Gastrocnemius medialis (tissue), 4 donors: ENCODE results near the gene ARID1B. TPM values are rescaled to one million over a fixed set of nuclear protein-coding genes. Genes with fewer than 3 reads are reported as not detected.

Experiments used
- ATAC-seq, 2 donors: fragments of 150-250 bp; one replicate each; pipeline ENCODE4 v1.9.1; 2016
- DNase-seq, 2 donors: peaks; one replicate each; pipeline ENCODE4 v3.0.0-alpha.2; 2019
- H3K27ac ChIP-seq, 4 donors: fragments of 200-600 bp; sonication (generic); 1 replicate in 1 of 4; 2 replicates in 3 of 4; pipeline ENCODE4 v1.5.1; 2016 to 2018; ENCODE audit warnings: mild to moderate bottlenecking in 2 of 4, moderate library complexity in 1 of 4
- H3K27me3 ChIP-seq, 3 donors: fragments of 200-600 bp; sonication (generic) in 2 of 3; 1 replicate in 1 of 3; 2 replicates in 2 of 3; pipeline versions ENCODE4 v1.5.1 to v1.6.0; 2016 to 2019; ENCODE audit warnings: mild to moderate bottlenecking in 1 of 3, moderate library complexity in 1 of 3
- H3K36me3 ChIP-seq, 2 donors: fragments of 200-600 bp; sonication (generic) in 1 of 2; one replicate each; pipeline ENCODE4 v1.5.1; 2017 to 2018
- H3K4me1 ChIP-seq, 2 donors: fragments of 200-600 bp; sonication (generic) in 1 of 2; one replicate each; pipeline ENCODE4 v1.5.1; 2016 to 2017; ENCODE audit warnings: mild to moderate bottlenecking in 2 of 2
- H3K4me3 ChIP-seq, 4 donors: fragments of 200-600 bp; sonication (generic) in 3 of 4; 1 replicate in 1 of 4; 2 replicates in 3 of 4; pipeline ENCODE4 v1.5.1; 2016 to 2019; ENCODE audit warnings: mild to moderate bottlenecking in 2 of 4
- H3K9me3 ChIP-seq, 3 donors: fragments of 200-600 bp; sonication (generic) in 2 of 3; 1 replicate in 1 of 3; 2 replicates in 2 of 3; pipeline ENCODE4 v1.5.1; 2016 to 2019
- POLR2A ChIP-seq, 2 donors: fragments of 450-650 bp; IDR thresholded peaks; one replicate each; pipeline ENCODE4 v1.6.1; 2017; ENCODE audit warnings: antibody characterized with exemption in 2 of 2, mild to moderate bottlenecking in 2 of 2, moderate library complexity in 2 of 2
- in situ Hi-C, 4 donors: fragments of 200-750 bp; cut with MboI; loops; one replicate each; pipeline versions ENCODE4 v1.15.0 to v1.8.0; 2017; ENCODE audit warnings: low sequenced_read_pairs in 4 of 4
- intact Hi-C: fragments of 100-400 bp; cut with DNase I; formaldehyde crosslinking; loops from one replicate; pipeline ENCODE4 v1.15.1; 2023; ENCODE audit warnings: low total_unique reads
- total RNA-seq, 4 donors: library from RNA; depleted of rRNA; stranded (reverse); fragments of >200 nt; gene quantifications; one replicate each; pipeline versions ENCODE4 v1.1.0 to v1.2.3, GENCODE V29; 2016
- TF ChIP-seq, protein P1 (sequence below), 5 experiments: fragments of 450-650 bp in 3 of 5; fragments of 200-600 bp in 2 of 5; sonication (generic) in 2 of 5; IDR thresholded peaks in 4 of 5; conservative IDR thresholded peaks in 1 of 5; 1 replicate in 4 of 5; 2 replicates in 1 of 5; pipeline ENCODE4 v1.5.1; 2016 to 2019; ENCODE audit warnings: antibody characterized with exemption in 5 of 5, mild to moderate bottlenecking in 3 of 5, moderate library complexity in 3 of 5

Gene ARID1B
- total RNA-seq, 4 donors from 2014 or later = 54.9 to 75.3 (median 62.0) TPM

DNA sequence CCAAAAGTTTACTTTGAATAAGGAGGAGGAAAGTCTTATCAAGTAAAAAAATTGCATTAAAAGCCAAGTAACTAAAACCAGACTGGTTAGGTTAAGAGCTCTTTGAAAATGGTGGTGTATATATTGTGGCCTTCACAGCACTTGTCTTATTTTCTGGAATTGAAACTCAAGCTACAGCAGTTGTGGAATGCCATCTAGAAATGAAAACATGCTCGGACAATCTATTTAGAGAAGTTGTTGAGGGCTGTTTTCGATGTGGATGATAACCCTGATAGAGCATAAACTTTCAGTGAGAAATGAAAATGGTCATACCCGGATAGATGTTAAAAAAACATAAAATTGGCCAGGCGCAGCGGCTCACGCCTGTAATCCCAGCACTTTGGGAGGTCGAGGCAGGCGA is 47.0 kb downstream of the ARID1B start:
- TF ChIP-seq POLR2A (IDR thresholded peaks at IDR 0.05) = no peak
- TF ChIP-seq, protein P1, sequence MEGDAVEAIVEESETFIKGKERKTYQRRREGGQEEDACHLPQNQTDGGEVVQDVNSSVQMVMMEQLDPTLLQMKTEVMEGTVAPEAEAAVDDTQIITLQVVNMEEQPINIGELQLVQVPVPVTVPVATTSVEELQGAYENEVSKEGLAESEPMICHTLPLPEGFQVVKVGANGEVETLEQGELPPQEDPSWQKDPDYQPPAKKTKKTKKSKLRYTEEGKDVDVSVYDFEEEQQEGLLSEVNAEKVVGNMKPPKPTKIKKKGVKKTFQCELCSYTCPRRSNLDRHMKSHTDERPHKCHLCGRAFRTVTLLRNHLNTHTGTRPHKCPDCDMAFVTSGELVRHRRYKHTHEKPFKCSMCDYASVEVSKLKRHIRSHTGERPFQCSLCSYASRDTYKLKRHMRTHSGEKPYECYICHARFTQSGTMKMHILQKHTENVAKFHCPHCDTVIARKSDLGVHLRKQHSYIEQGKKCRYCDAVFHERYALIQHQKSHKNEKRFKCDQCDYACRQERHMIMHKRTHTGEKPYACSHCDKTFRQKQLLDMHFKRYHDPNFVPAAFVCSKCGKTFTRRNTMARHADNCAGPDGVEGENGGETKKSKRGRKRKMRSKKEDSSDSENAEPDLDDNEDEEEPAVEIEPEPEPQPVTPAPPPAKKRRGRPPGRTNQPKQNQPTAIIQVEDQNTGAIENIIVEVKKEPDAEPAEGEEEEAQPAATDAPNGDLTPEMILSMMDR (IDR thresholded peaks at IDR 0.05 in 4 of 5, conservative IDR thresholded peaks at IDR 0.05 in 1 of 5) = no peak
- H3K4me1 ChIP-seq = peaks cover 81 to 85% of the 10 kb centered on the region in 2 donors
- in situ Hi-C loops = no loop called here
- no peak for ATAC-seq
- DNase-seq = no peak
- H3K27ac ChIP-seq = peak overlapping the region; percentile 89 to 95 (median 91)
- no peaks in the 10 kb centered on the region for H3K9me3 ChIP-seq
- intact Hi-C loops = loop anchor here (5.0 kb wide), 2 partner anchors 198 to 1818 kb away; partner anchors contain the start of gene DYNLT1
- no peaks in the 10 kb centered on the region for H3K27me3 ChIP-seq
- H3K4me3 ChIP-seq = no peak overlapping the region
- H3K36me3 ChIP-seq = no peaks in the 10 kb centered on the region

DNA sequence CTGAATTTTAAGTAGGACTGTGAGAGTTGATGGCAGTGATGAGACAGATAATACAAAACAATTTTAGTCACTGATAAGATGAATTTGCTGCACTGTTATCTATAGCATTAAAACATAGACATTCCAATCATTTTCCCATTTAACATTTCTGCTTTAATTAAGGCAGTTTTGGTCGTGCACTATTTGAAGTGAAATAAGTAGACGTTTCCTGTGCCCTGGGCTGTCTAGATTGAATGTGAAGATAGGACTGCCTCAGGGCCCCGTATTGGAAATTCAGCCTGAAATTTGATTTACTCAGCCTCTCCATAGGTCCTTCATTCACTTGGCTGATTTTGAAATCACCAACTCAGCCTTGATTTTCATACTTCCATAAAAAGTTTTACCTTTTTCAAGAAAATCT is 48.3 kb downstream of the ARID1B start:
- Histone ChIP-seq H3K9me3 (no peaks in the 10 kb centered on the region), H3K27me3 (no peaks in the 10 kb centered on the region), H3K36me3 (no peaks in the 10 kb centered on the region), H3K27ac (peak overlapping the region; percentile 89 to 95 (median 91)), H3K4me1 (peaks cover 79 to 83% of the 10 kb centered on the region in 2 donors), H3K4me3 (no peak overlapping the region)
- in situ Hi-C loops = no loop called here
- intact Hi-C loops = loop anchor here (5.0 kb wide), 2 partner anchors 43 to 132 kb away; no protein-coding TSS in a partner anchor
- TF ChIP-seq, protein P1 (IDR thresholded peaks at IDR 0.05 in 4 of 5, conservative IDR thresholded peaks at IDR 0.05 in 1 of 5) = no peak
- TF ChIP-seq POLR2A (IDR thresholded peaks at IDR 0.05) = no peak
- ATAC-seq (no peak), DNase-seq (no peak)

DNA sequence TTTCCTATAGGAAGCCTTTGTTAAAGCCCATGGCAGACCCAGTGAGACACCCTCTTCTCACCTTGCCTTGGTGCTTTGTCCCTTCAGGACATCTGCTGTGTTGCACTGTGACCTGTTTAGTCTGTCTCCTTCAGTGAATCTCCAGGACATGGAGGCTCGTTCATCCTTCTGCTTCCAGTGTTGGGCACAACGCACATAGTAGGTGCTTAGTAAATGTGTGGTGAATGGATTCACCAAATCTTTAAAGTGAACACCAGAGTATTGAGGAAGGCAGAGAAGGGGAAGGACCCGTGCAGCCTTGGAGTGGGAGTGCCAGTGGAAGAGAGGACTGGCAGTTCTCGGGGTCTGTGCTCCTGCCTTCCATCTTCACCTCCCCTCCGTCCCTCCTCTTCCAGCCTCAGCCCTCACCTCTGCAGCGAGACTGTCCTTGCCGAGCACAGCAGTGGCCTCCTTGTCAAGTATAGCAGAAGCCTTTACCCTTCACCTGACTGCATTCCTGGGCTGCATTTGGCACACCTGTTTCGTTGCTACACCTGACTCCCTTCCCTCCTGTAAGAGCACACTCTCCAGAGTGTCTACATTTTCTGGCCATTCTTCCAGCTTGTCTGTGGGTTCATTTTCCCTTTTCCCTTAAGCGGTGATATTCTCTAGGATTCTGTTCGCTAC is 49.2 kb downstream of the ARID1B start:
- TF ChIP-seq, protein P1 (IDR thresholded peaks at IDR 0.05 in 4 of 5, conservative IDR thresholded peaks at IDR 0.05 in 1 of 5) = no peak
- TF ChIP-seq POLR2A (IDR thresholded peaks at IDR 0.05) = no peak
- peaks cover 79 to 82% of the 10 kb centered on the region in 2 donors for H3K4me1 ChIP-seq
- no peak overlapping the region for H3K4me3 ChIP-seq
- peak overlapping the region; percentile 89 to 95 (median 91) for H3K27ac ChIP-seq
- no peaks in the 10 kb centered on the region for H3K27me3 ChIP-seq
- H3K36me3 ChIP-seq = no peaks in the 10 kb centered on the region
- intact Hi-C loops (loop anchor here (5.0 kb wide), 2 partner anchors 44 to 131 kb away; no protein-coding TSS in a partner anchor), in situ Hi-C loops (no loop called here)
- ATAC-seq = no peak
- no peak for DNase-seq
- no peaks in the 10 kb centered on the region for H3K9me3 ChIP-seq

- peaks cover 79 to 83% of the 10 kb centered on the region in 2 donors for H3K4me1 ChIP-seq
- intact Hi-C loops (loop anchor here (5.0 kb wide), 2 partner anchors 45 to 130 kb away; no protein-coding TSS in a partner anchor), in situ Hi-C loops (no loop called here)
- no peaks in the 10 kb centered on the region for H3K9me3 ChIP-seq
- DNase-seq (peak; percentile 69 to 76), ATAC-seq (peak; percentile 48 to 53)
- H3K27ac ChIP-seq = peak overlapping the region; percentile 89 to 95 (median 91)
- TF ChIP-seq, protein P1 (IDR thresholded peaks at IDR 0.05 in 4 of 5, conservative IDR thresholded peaks at IDR 0.05 in 1 of 5) = no peak
- peak in 1 of 2 donors; percentile 47 for TF ChIP-seq POLR2A (IDR thresholded peaks at IDR 0.05)
- H3K36me3 ChIP-seq = no peaks in the 10 kb centered on the region
- no peaks in the 10 kb centered on the region for H3K27me3 ChIP-seq
- no peak overlapping the region for H3K4me3 ChIP-seq
Observed at GRCh38 chr6:156827382-156827781, 50.2 kb downstream of the ARID1B start.
